ENCODE measurements around the gene PPP6R1. TPM values are rescaled to one million over a fixed set of nuclear protein-coding genes. Genes with fewer than 3 reads are reported as not detected.

PPP6R1 gene
- 76.2 and 79.7 TPM in 2 replicates for total RNA-seq (2021)
- long read RNA-seq, transcript PPP6R1-204 (7 exons, 2,389 nt) = major isoform, 5 of 40 reads
- long read RNA-seq, partial matches to known transcripts = 27 of 40 reads
- long read RNA-seq, other reads (novel, unspliced or antisense) = 3 of 40 reads

GRCh38 chr19:55258828-55259539, at the start of gene PPP6R1:
PPP6R1 (minus strand) TSS chr19:55259017; CDS start chr19:55247103, 11,914 bp downstream.
- H4K8ac ChIP-seq (replicated peaks; ENCODE audit: insufficient read length, low read depth, low read length) = no peak within 1 kb of the TSS
- no peak within 1 kb of the TSS for H3K56ac ChIP-seq (ENCODE audit: insufficient read length, low read depth, low read length)
- no peak within 1 kb of the TSS for H2BK15ac ChIP-seq (ENCODE audit: low read depth, low read length)
- no peak within 1 kb of the TSS for H2BK5ac ChIP-seq (ENCODE audit: insufficient read length, low read length)
- no peak within 1 kb of the TSS for H2BK12ac ChIP-seq (ENCODE audit: insufficient read length, low read depth, low read length)
- H2AFZ ChIP-seq (ENCODE audit: low read length) = no peak within 1 kb of the TSS
- H2BK20ac ChIP-seq (ENCODE audit: low read depth, low read length, poor library complexity, severe bottlenecking) = no peak within 1 kb of the TSS
- peak within 1 kb of the TSS; percentile 11 for H3K18ac ChIP-seq (ENCODE audit: insufficient read length, low read depth, low read length)
- peaks cover 38 to 50% of the 10 kb centered on the region in 2 experiments for H3K4me1 Mint-ChIP-seq
- H3K27me3 ChIP-seq (ENCODE audit: insufficient read depth, low read length) = no peaks in the 10 kb centered on the region
- no peaks in the 10 kb centered on the region for H3K9me3 ChIP-seq (ENCODE audit: control insufficient read depth, low read depth, low read length)
- H3K4me3 Mint-ChIP-seq = peak within 1 kb of the TSS; percentile 97 to 99
- no peak within 1 kb of the TSS for H4K91ac ChIP-seq (ENCODE audit: insufficient read length, low read depth, low read length)
- no peak within 1 kb of the TSS for H3T11ph ChIP-seq (ENCODE audit: low read length)
- no peak within 1 kb of the TSS for H2AK5ac ChIP-seq (ENCODE audit: insufficient read length, low read length)
- H3K36me3 Mint-ChIP-seq (ENCODE audit: insufficient read depth in 1 of 3, low read depth in 3 of 3) = peaks cover 5 to 10% (median 9%) of the 10 kb centered on the region in 3 experiments
- H4K5ac ChIP-seq (ENCODE audit: insufficient read length, low read depth, low read length) = no peak within 1 kb of the TSS
- peaks cover 16% of the 10 kb centered on the region for H3K79me1 ChIP-seq (ENCODE audit: insufficient read depth, low read depth, low read length, poor library complexity, severe bottlenecking)
- TF ChIP-seq CTCF (conservative IDR thresholded peaks at IDR 0.05) = no peak
- H3K4ac ChIP-seq (ENCODE audit: low read depth, low read length) = no peak within 1 kb of the TSS
- H4K20me1 ChIP-seq (ENCODE audit: control insufficient read depth, insufficient read depth, insufficient read length) = peaks cover 3% of the 10 kb centered on the region
- peak within 1 kb of the TSS; percentile 22 for H3K27ac ChIP-seq (ENCODE audit: insufficient read length, low read depth, low read length)
- H3K27ac Mint-ChIP-seq = peak within 1 kb of the TSS; percentile 97 to 99 (median 99)
- peak within 1 kb of the TSS; percentile 47 for H3K14ac ChIP-seq (ENCODE audit: insufficient read depth, low read length)
- H3K79me2 ChIP-seq (ENCODE audit: insufficient read depth, low read length) = peaks cover 37% of the 10 kb centered on the region; the same call in 1 of the 2 replicates
- H3K9ac ChIP-seq (ENCODE audit: extremely low read depth, insufficient read length, low read length) = peak within 1 kb of the TSS; percentile 79
- no peaks in the 10 kb centered on the region for H3K9me3 Mint-ChIP-seq
- peak; percentile 95 for DNase-seq
- WGBS (ENCODE audit: extremely low coverage, insufficient read length, low lambda C conversion rate) = no CpG with 5 or more reads among the region's 76 CpGs
- peaks cover 10% of the 10 kb centered on the region; the same call in 1 of the 2 replicates for H3K4me1 ChIP-seq (ENCODE audit: insufficient read depth, low read length)
- H3K23ac ChIP-seq (ENCODE audit: insufficient read length, low read depth, low read length) = no peak within 1 kb of the TSS
- H3K27me3 Mint-ChIP-seq (ENCODE audit: low read depth) = no peaks in the 10 kb centered on the region; the same call in 1 of the 2 replicates
- H2BK120ac ChIP-seq (ENCODE audit: low read depth, low read length, poor library complexity, severe bottlenecking) = no peak within 1 kb of the TSS
- H3K4me2 ChIP-seq (ENCODE audit: insufficient read depth, insufficient read length, low read length) = peak within 1 kb of the TSS; percentile 80
- peaks cover 9% of the 10 kb centered on the region for H3K23me2 ChIP-seq (ENCODE audit: insufficient read length, low read depth, low read length, poor library complexity, severe bottlenecking)

Data from H9 (cell line).